K562 (cell line): ENCODE measurements around the gene ACAD10. TPM values are rescaled to one million over a fixed set of nuclear protein-coding genes. Genes with fewer than 3 reads are reported as not detected.

Experiments
- ATAC-seq: fragments of 200-7000 bp; cut with Tn5 transposase; 3 replicates; pipeline ENCODE4 v1.9.1; 2020; ENCODE audit warnings: moderate library complexity
- BruUV-seq: library from RNA; stranded (reverse); fragments of 400-500 nt; replicated peaks from 2 replicates; lab custom pipeline; 2021; lab: Mats Ljungman, UMichigan
- CTCF ChIA-PET: fragments of 300-600 bp; formaldehyde crosslinking; extraction: SDS; loops from one replicate; lab custom pipeline; 2021; ENCODE audit warnings: low intra/inter-chr PET ratio; lab: Yijun Ruan, JAX
- POLR2A ChIA-PET: fragments of 300-600, 350-650 bp; sonication (Branson Sonifier 250); formaldehyde crosslinking; extraction: SDS; loops from one replicate; lab custom pipeline; 2021; ENCODE audit warnings: antibody characterized with exemption, inconsistent platforms; lab: Yijun Ruan, JAX
- DNase-seq, 4 experiments: peaks; one replicate each; pipeline versions ENCODE4 v3.0.0 to v3.0.0-alpha.2; 2011 to 2018; ENCODE audit warnings: low spot score in 3 of 4, mixed read lengths in 3 of 4; ENCODE audit errors: extremely low read depth in 1 of 4
- FAIRE-seq: peaks from 2 replicates; lab custom pipeline; 2011; peaks lifted over from hg19 to GRCh38; lab: Jason Lieb, UNC
- H2AFZ ChIP-seq: 2 replicates; pipeline ENCODE4 v1.6.0; 2011; ENCODE audit warnings: low read depth, low read length, control low read depth, inconsistent platforms
- H3K27ac ChIP-seq: fragments of 200-600 bp; 3 replicates; pipeline ENCODE4 v1.8.0; 2011; ENCODE audit warnings: low read depth, mild to moderate bottlenecking, control low read depth, inconsistent platforms, low read length, moderate library complexity, mixed read lengths; ENCODE audit errors: extremely low read depth
- H3K27me3 ChIP-seq, 2 experiments: fragments of 300-600 bp in 1 of 2; 2 replicates in 1 of 2; 3 replicates in 1 of 2; pipeline versions ENCODE4 v1.6.0 to v1.8.0; 2011; ENCODE audit warnings: inconsistent platforms in 2 of 2, low read length in 2 of 2, mild to moderate bottlenecking in 1 of 2, mixed read lengths in 1 of 2, moderate library complexity in 1 of 2; ENCODE audit not compliant: control insufficient read depth in 2 of 2, insufficient read depth in 2 of 2
- H3K36me3 ChIP-seq: fragments of 300-600 bp; 3 replicates; pipeline ENCODE4 v1.8.0; 2011; ENCODE audit warnings: mild to moderate bottlenecking, low read length, inconsistent platforms; ENCODE audit not compliant: control insufficient read depth, insufficient read depth
- H3K4me1 ChIP-seq, 2 experiments: fragments of 200-600 bp in 1 of 2; replicated peaks in 1 of 2; 2 replicates in 1 of 2; 3 replicates in 1 of 2; pipeline versions ENCODE4 v1.5.1 to v1.8.0; 2011; ENCODE audit warnings: inconsistent platforms in 2 of 2, low read length in 2 of 2, mild to moderate bottlenecking in 1 of 2, mixed read lengths in 1 of 2, moderate library complexity in 1 of 2; ENCODE audit not compliant: control insufficient read depth in 2 of 2, insufficient read depth in 2 of 2
- H3K4me2 ChIP-seq: 2 replicates; pipeline ENCODE4 v1.6.1; 2011; ENCODE audit warnings: low read length, control low read depth, inconsistent platforms, mixed read lengths; ENCODE audit not compliant: insufficient read depth
- H3K4me3 ChIP-seq: fragments of 200-600 bp; sonication (generic), shearing (Covaris generic); 2 replicates; pipeline ENCODE4 v1.5.1; 2016; ENCODE audit warnings: control low read depth, inconsistent platforms
- H3K79me2 ChIP-seq: fragments of 200-600 bp; 3 replicates; pipeline ENCODE4 v1.8.0; 2011; ENCODE audit warnings: low read length, inconsistent platforms; ENCODE audit not compliant: control insufficient read depth, insufficient read depth
- H3K9ac ChIP-seq, 2 experiments: 2 replicates each; pipeline versions ENCODE4 v1.6.0 to v1.6.1; 2011; ENCODE audit warnings: low read depth in 2 of 2, low read length in 2 of 2, control low read depth in 1 of 2, inconsistent platforms in 1 of 2, mild to moderate bottlenecking in 1 of 2, mixed read lengths in 1 of 2; ENCODE audit not compliant: insufficient read depth in 1 of 2
- H3K9me1 ChIP-seq: one replicate; pipeline ENCODE4 v1.6.0; 2011; ENCODE audit warnings: inconsistent platforms, mild to moderate bottlenecking, low read length, moderate library complexity; ENCODE audit not compliant: control insufficient read depth, insufficient read depth
- H3K9me3 ChIP-seq: replicated peaks from 2 replicates; pipeline ENCODE4 v1.5.1; 2011; ENCODE audit warnings: low read depth, low read length, inconsistent platforms; ENCODE audit not compliant: control insufficient read depth, insufficient read depth
- H4K20me1 ChIP-seq: replicated peaks from 2 replicates; pipeline ENCODE4 v1.6.1; 2011; ENCODE audit warnings: low read length, inconsistent platforms, mixed read lengths; ENCODE audit not compliant: control insufficient read depth, insufficient read depth
- BRF1 ChIP-seq: IDR thresholded peaks from 3 replicates; pipeline ENCODE4 v1.6.1; 2011; ENCODE audit warnings: borderline replicate concordance, mild to moderate bottlenecking; ENCODE audit not compliant: insufficient read length; ENCODE audit errors: extremely low read depth
- ZNF197 ChIP-seq: fragments of 200-800 bp; sonication (Bioruptor generic); IDR thresholded peaks from 2 replicates; pipeline ENCODE4 v1.6.1; 2016; ENCODE audit warnings: low read depth, missing genetic modification characterization, missing compliant biosample characterization
- ZNF239 ChIP-seq: fragments of 250-450 bp; sonication (Bioruptor Pico); IDR thresholded peaks from 2 replicates; pipeline ENCODE4 v1.4.0; 2020; ENCODE audit warnings: mild to moderate bottlenecking
- ZNF311 ChIP-seq: fragments of 250-450 bp; sonication (Bioruptor Pico); IDR thresholded peaks from 2 replicates; pipeline ENCODE4 v1.4.0; 2020; ENCODE audit warnings: mild to moderate bottlenecking, moderate library complexity
- ZNF384 ChIP-seq: IDR thresholded peaks from 2 replicates; pipeline ENCODE4 v1.6.1; 2012; ENCODE audit warnings: low read depth, low read length, improper control_type of control experiment
- ZSCAN32 ChIP-seq: fragments of 450-650 bp; formaldehyde crosslinking; IDR thresholded peaks from 2 replicates; pipeline ENCODE4 v1.4.0; 2020; ENCODE audit warnings: mild to moderate bottlenecking, moderate library complexity
- WGBS: fragments of 100-300 bp; shearing (Covaris generic); methylation state at CpG from one replicate; pipeline ENCODE4 v1.1.6; 2016; ENCODE audit warnings: low coverage, mixed read lengths; ENCODE audit not compliant: insufficient coverage; ENCODE audit errors: missing lambda C conversion rate; 5-methylcytosine and 5-hydroxymethylcytosine counted together
- in situ Hi-C: fragments of 300-500 bp; cut with MboI; formaldehyde crosslinking; loops from 4 replicates; pipeline ENCODE4 v1.15.0; 2018; ENCODE audit warnings: inconsistent platforms, mixed read lengths
- intact Hi-C: fragments of 100-400 bp; cut with micrococcal nuclease; formaldehyde crosslinking; loops from 2 replicates; pipeline ENCODE4 v1.14.2; 2022
- polyA plus RNA-seq, 8 experiments: library from polyadenylated mRNA; depleted of rRNA in 4 of 8; stranded (reverse) in 5 of 8; unstranded in 3 of 8; fragments of >200 nt; fragmentation: Nextera tagmentation in 2 of 8; fragmentation: Illumina TruSeq in 1 of 8; extraction: Ambion mirVana in 2 of 8; extraction: Trizol in 1 of 8; gene quantifications; 2 replicates each; pipeline versions ENCODE4 v1.2.1 to v1.2.3, GENCODE V29; 2011 to 2014; ENCODE audit warnings: inconsistent platforms in 1 of 8, missing spikeins in 1 of 8
- total RNA-seq, 7 experiments: library from RNA; depleted of rRNA in 6 of 7; stranded (reverse); fragments of >200 nt in 6 of 7; fragmentation: Illumina TruSeq in 2 of 7; extraction: Trizol in 2 of 7; gene quantifications; 2 replicates each; pipeline versions ENCODE4 v1.2.1 to v1.2.3, GENCODE V29; 2011 to 2021; ENCODE audit warnings: low replicate concordance in 1 of 7
- TF ChIP-seq, protein P1 (sequence below): sonication (generic); formaldehyde crosslinking; IDR thresholded peaks from 2 replicates; pipeline ENCODE4 v1.8.1; 2023; ENCODE audit warnings: mild to moderate bottlenecking, missing genetic modification reagents

Gene ACAD10
- total and polyA plus RNA-seq, 9 of the 15 experiments (the other 6 are each of a cell fraction or from before 2014, with no cell fraction given), result 2.3 to 19.2 (median 12.0) TPM

DNA sequence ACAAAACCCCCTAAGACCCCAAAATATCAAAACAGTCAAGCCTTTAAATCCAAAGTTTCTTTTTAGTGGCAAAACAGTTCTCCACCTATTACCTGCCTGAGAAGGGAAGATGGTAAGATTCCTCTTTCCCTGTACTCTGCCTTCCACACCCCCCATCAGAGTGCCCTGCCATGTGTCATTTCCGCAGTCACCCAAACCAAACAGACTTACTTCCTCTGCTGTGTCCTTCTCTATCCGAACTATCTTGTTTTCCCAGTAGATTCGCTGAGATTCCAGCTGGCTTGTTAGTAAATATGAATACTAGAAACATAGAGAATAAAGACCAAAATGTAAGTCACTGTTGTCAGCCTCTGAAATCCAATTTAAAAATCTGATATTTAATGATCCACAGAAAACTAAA, 30.5 kb upstream of the ACAD10 start:
- no peak overlapping the region for H3K4me2 ChIP-seq
- 95% methylated on average over 3 of the region's 3 CpGs for WGBS
- no peak overlapping the region for H3K27ac ChIP-seq
- H3K4me3 ChIP-seq, result no peak overlapping the region
- H3K27me3 ChIP-seq, result no peaks in the 10 kb centered on the region
- DNase-seq (no peak), ATAC-seq (no peak), FAIRE-seq (no peak)
- no peak overlapping the region for H2AFZ ChIP-seq
- ChIA-PET POLR2A (interaction anchor here (0.7 to 1.1 kb wide), 2 partner anchors 30 to 81 kb away, joined by 3 read pairs; no protein-coding TSS in a partner anchor), CTCF (no interaction called here)
- H3K9ac ChIP-seq, result no peak overlapping the region
- H4K20me1 ChIP-seq, result no peaks in the 10 kb centered on the region
- no peaks in the 10 kb centered on the region for H3K9me1 ChIP-seq
- BruUV-seq, result no TSS peak
- in situ Hi-C loops (no loop called here), intact Hi-C loops (no loop called here)
- H3K9me3 ChIP-seq, result no peaks in the 10 kb centered on the region
- peaks cover 86% of the 10 kb centered on the region; the same call in 2 of the 3 replicates for H3K36me3 ChIP-seq
- H3K4me1 ChIP-seq, result no peaks in the 10 kb centered on the region
- H3K79me2 ChIP-seq, result no peaks in the 10 kb centered on the region
- TF ChIP-seq ZNF311 (no peak), ZSCAN32 (CRISPR knock-in tag) (no peak), BRF1 (no peak), ZNF197 (CRISPR knock-in tag) (no peak), ZNF239 (no peak), ZNF384 (no peak)
- TF ChIP-seq, protein P1, sequence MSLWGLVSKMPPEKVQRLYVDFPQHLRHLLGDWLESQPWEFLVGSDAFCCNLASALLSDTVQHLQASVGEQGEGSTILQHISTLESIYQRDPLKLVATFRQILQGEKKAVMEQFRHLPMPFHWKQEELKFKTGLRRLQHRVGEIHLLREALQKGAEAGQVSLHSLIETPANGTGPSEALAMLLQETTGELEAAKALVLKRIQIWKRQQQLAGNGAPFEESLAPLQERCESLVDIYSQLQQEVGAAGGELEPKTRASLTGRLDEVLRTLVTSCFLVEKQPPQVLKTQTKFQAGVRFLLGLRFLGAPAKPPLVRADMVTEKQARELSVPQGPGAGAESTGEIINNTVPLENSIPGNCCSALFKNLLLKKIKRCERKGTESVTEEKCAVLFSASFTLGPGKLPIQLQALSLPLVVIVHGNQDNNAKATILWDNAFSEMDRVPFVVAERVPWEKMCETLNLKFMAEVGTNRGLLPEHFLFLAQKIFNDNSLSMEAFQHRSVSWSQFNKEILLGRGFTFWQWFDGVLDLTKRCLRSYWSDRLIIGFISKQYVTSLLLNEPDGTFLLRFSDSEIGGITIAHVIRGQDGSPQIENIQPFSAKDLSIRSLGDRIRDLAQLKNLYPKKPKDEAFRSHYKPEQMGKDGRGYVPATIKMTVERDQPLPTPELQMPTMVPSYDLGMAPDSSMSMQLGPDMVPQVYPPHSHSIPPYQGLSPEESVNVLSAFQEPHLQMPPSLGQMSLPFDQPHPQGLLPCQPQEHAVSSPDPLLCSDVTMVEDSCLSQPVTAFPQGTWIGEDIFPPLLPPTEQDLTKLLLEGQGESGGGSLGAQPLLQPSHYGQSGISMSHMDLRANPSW (CRISPR knock-in tag), result no peak
